Ureter (tissue), 1 donor: ENCODE measurements around the gene AP1M2. TPM values are rescaled to one million over a fixed set of nuclear protein-coding genes. Genes with fewer than 3 reads are reported as not detected.
A peak's percentile ranks its signal among the peaks of the same experiment; 100 is the strongest.
"Not testable (repeated sequence)": the region's sequence is repeated elsewhere in the genome, so short reads cannot be mapped to it uniquely, and the experiment has no call there.

ENCODE experiments used
- DNase-seq: peaks from one replicate; pipeline ENCODE4 v3.0.0-alpha.2; 2020; ENCODE audit warnings: low spot score
- total RNA-seq: library from RNA; stranded (reverse); gene quantifications from one replicate; pipeline ENCODE4 v1.2.4, GENCODE V29; 2023
- donor health status: DM: yes; HTN: yes; CAD: no.

AP1M2 gene
- total RNA-seq, 1 donor from 2014 or later, result 81.4 TPM

GRCh38 chr19:10565028-10565566 lies 22.0 kb downstream of the AP1M2 start:
- DNase-seq, result no peak

GRCh38 chr19:10562609-10563008 lies 24.5 kb downstream of the AP1M2 start:
- DNase-seq, result no peak

- DNase-seq, result no peak
These were observed 27.0 kb downstream of the AP1M2 start for GRCh38 chr19:10560154-10560553.

- DNase-seq, result no peak
These were observed 29.4 kb downstream of the AP1M2 start for GRCh38 chr19:10557603-10558197.

- DNase-seq, result no peak
These were observed 31.5 kb downstream of the AP1M2 start for GRCh38 chr19:10555610-10555973.

GRCh38 chr19:10554760-10555609 lies 32.1 kb downstream of the AP1M2 start:
- no peak for DNase-seq

GRCh38 chr19:10553943-10554381 lies 33.1 kb downstream of the AP1M2 start:
- no peak for DNase-seq

- no peak for DNase-seq
These were observed 33.9 kb downstream of the AP1M2 start for GRCh38 chr19:10553087-10553667.

GRCh38 chr19:10552510-10553053 lies 34.5 kb downstream of the AP1M2 start:
- no peak for DNase-seq

- DNase-seq, result no peak
These were observed 35.3 kb downstream of the AP1M2 start for GRCh38 chr19:10551698-10552301.

- not testable (repeated sequence) for DNase-seq
These were observed 36.1 kb downstream of the AP1M2 start for GRCh38 chr19:10551006-10551405.

- no peak for DNase-seq
These were observed 36.8 kb downstream of the AP1M2 start for GRCh38 chr19:10550336-10550735.

GRCh38 chr19:10549733-10550132 lies 37.4 kb downstream of the AP1M2 start:
- DNase-seq, result no peak

- DNase-seq, result no peak
These were observed 38.3 kb downstream of the AP1M2 start for GRCh38 chr19:10548746-10549276.

GRCh38 chr19:10546817-10547216 lies 40.3 kb downstream of the AP1M2 start:
- no peak for DNase-seq

GRCh38 chr19:10544753-10545251 lies 42.3 kb downstream of the AP1M2 start:
- no peak for DNase-seq

- peak; percentile 61 for DNase-seq
These were observed 42.8 kb downstream of the AP1M2 start for GRCh38 chr19:10544242-10544752.

GRCh38 chr19:10543420-10544241 lies 43.5 kb downstream of the AP1M2 start, which contains the start of gene ATG4D:
ATG4D (plus strand) TSS chr19:10543904; CDS start chr19:10544091, 187 bp downstream.
- DNase-seq, result peak; percentile 83

- DNase-seq, result no peak
These were observed 44.1 kb downstream of the AP1M2 start for GRCh38 chr19:10543059-10543419.

GRCh38 chr19:10539016-10539415 lies 48.1 kb downstream of the AP1M2 start:
- DNase-seq, result not testable (repeated sequence)
